Stimulated activated memory B cell treated with anti-CD40 and anti-IgM and Interleukin-4, amounts not matched to agents 10 μg/mL and 1 μg/mL and 100 μg/mL, for 72 hours (primary cell): Measurements from ENCODE around the gene DNAH6.
A peak's percentile ranks its signal among the peaks of the same experiment; 100 is the strongest.
"Not testable (repeated sequence)": the region's sequence is repeated elsewhere in the genome, so short reads cannot be mapped to it uniquely, and the experiment has no call there.

Experiments
- ATAC-seq: fragments of 150-1000 bp; cut with Tn5 transposase; 2 replicates; pipeline ENCODE4 v1.10.0; 2021
- H3K27ac Mint-ChIP-seq: one replicate; pipeline ENCODE4 v1.8.0; 2022; ENCODE audit warnings: mild to moderate bottlenecking, mixed read lengths
- H3K27me3 Mint-ChIP-seq: one replicate; pipeline ENCODE4 v1.8.0; 2022; ENCODE audit warnings: mixed read lengths
- H3K36me3 Mint-ChIP-seq: one replicate; pipeline ENCODE4 v1.8.0; 2022; ENCODE audit warnings: mixed read lengths
- H3K4me1 Mint-ChIP-seq: one replicate; pipeline ENCODE4 v1.8.0; 2022; ENCODE audit warnings: mixed read lengths
- H3K4me3 Mint-ChIP-seq: one replicate; pipeline ENCODE4 v1.8.0; 2022; ENCODE audit warnings: mild to moderate bottlenecking, moderate library complexity, mixed read lengths
- H3K9me3 Mint-ChIP-seq: one replicate; pipeline ENCODE4 v1.8.0; 2022; ENCODE audit warnings: mixed read lengths

The DNAH6 gene

GRCh38 chr2:84516234-84516986, at the start of gene DNAH6:
Gene DNAH6 (plus strand): TSS chr2:84516498. CDS start chr2:84517827, 1,329 bp downstream.
- no peaks in the 10 kb centered on the region for H3K4me1 Mint-ChIP-seq

GRCh38 chr2:84467389-84467788, 48.9 kb upstream of the DNAH6 start:
- ATAC-seq = no peak
- Mint-ChIP-seq H3K27ac (no peak overlapping the region), H3K36me3 (peaks cover 19% of the 10 kb centered on the region), H3K9me3 (peaks cover 4% of the 10 kb centered on the region), H3K4me3 (no peak overlapping the region), H3K27me3 (no peaks in the 10 kb centered on the region), H3K4me1 (no peaks in the 10 kb centered on the region)

More at GRCh38 chr2:84516234-84516986, at the start of gene DNAH6:
- Mint-ChIP-seq H3K36me3 (no peaks in the 10 kb centered on the region), H3K4me3 (peak within 1 kb of the TSS; percentile 81), H3K9me3 (peaks cover 2% of the 10 kb centered on the region), H3K27ac (peak within 1 kb of the TSS; percentile 34), H3K27me3 (peaks cover 46% of the 10 kb centered on the region)
- peak; percentile 96 for ATAC-seq

GRCh38 chr2:84472423-84472822, 43.9 kb upstream of the DNAH6 start:
- H3K27me3 Mint-ChIP-seq = peaks cover 12% of the 10 kb centered on the region
- peaks cover 25% of the 10 kb centered on the region for H3K36me3 Mint-ChIP-seq
- H3K4me3 Mint-ChIP-seq, H3K27ac Mint-ChIP-seq, H3K4me1 Mint-ChIP-seq, ATAC-seq: not testable (repeated sequence)
- H3K9me3 Mint-ChIP-seq = peaks cover 13% of the 10 kb centered on the region

GRCh38 chr2:84472856-84473565, 43.3 kb upstream of the DNAH6 start:
- peaks cover 16% of the 10 kb centered on the region for H3K27me3 Mint-ChIP-seq
- peaks cover 16% of the 10 kb centered on the region for H3K9me3 Mint-ChIP-seq
- no peak for ATAC-seq
- H3K36me3 Mint-ChIP-seq = peaks cover 28% of the 10 kb centered on the region
- H3K4me1 Mint-ChIP-seq = no peaks in the 10 kb centered on the region
- H3K4me3 Mint-ChIP-seq = no peak overlapping the region
- no peak overlapping the region for H3K27ac Mint-ChIP-seq

GRCh38 chr2:84474176-84474575, 42.1 kb upstream of the DNAH6 start:
- Mint-ChIP-seq H3K4me3 (no peak overlapping the region), H3K27ac (no peak overlapping the region), H3K27me3 (peaks cover 16% of the 10 kb centered on the region), H3K4me1 (no peaks in the 10 kb centered on the region), H3K36me3 (peaks cover 30% of the 10 kb centered on the region), H3K9me3 (peaks cover 16% of the 10 kb centered on the region)
- no peak for ATAC-seq

GRCh38 chr2:84477886-84478285, 38.4 kb upstream of the DNAH6 start:
- Mint-ChIP-seq H3K27me3 (peaks cover 16% of the 10 kb centered on the region), H3K4me3 (no peak overlapping the region), H3K4me1 (no peaks in the 10 kb centered on the region), H3K36me3 (peaks cover 23% of the 10 kb centered on the region), H3K9me3 (peaks cover 14% of the 10 kb centered on the region), H3K27ac (no peak overlapping the region)
- ATAC-seq = no peak

GRCh38 chr2:84478867-84479266, 37.4 kb upstream of the DNAH6 start:
- no peak overlapping the region for H3K27ac Mint-ChIP-seq
- H3K27me3 Mint-ChIP-seq = peaks cover 16% of the 10 kb centered on the region
- H3K4me3 Mint-ChIP-seq = no peak overlapping the region
- peaks cover 14% of the 10 kb centered on the region for H3K9me3 Mint-ChIP-seq
- H3K4me1 Mint-ChIP-seq = no peaks in the 10 kb centered on the region
- peaks cover 23% of the 10 kb centered on the region for H3K36me3 Mint-ChIP-seq
- ATAC-seq = no peak

- no peak overlapping the region for H3K4me3 Mint-ChIP-seq
- H3K9me3 Mint-ChIP-seq = peaks cover 10% of the 10 kb centered on the region
- H3K36me3 Mint-ChIP-seq = peaks cover 19% of the 10 kb centered on the region
- H3K4me1 Mint-ChIP-seq = no peaks in the 10 kb centered on the region
- ATAC-seq = no peak
- no peak overlapping the region for H3K27ac Mint-ChIP-seq
- H3K27me3 Mint-ChIP-seq = peaks cover 11% of the 10 kb centered on the region
Measured at GRCh38 chr2:84481702-84482101, 34.6 kb upstream of the DNAH6 start.

GRCh38 chr2:84482603-84483002, 33.7 kb upstream of the DNAH6 start:
- Mint-ChIP-seq H3K27ac (no peak overlapping the region), H3K9me3 (peaks cover under 1% of the 10 kb centered on the region), H3K4me3 (no peak overlapping the region), H3K27me3 (peaks cover 2% of the 10 kb centered on the region), H3K36me3 (peaks cover 10% of the 10 kb centered on the region), H3K4me1 (no peaks in the 10 kb centered on the region)
- ATAC-seq = no peak

- H3K36me3 Mint-ChIP-seq = peaks cover 9% of the 10 kb centered on the region
- H3K9me3 Mint-ChIP-seq = no peaks in the 10 kb centered on the region
- H3K4me3 Mint-ChIP-seq = no peak overlapping the region
- no peaks in the 10 kb centered on the region for H3K27me3 Mint-ChIP-seq
- ATAC-seq = no peak
- H3K4me1 Mint-ChIP-seq = no peaks in the 10 kb centered on the region
- H3K27ac Mint-ChIP-seq = no peak overlapping the region
Measured at GRCh38 chr2:84483320-84483719, 33.0 kb upstream of the DNAH6 start.

- H3K4me1 Mint-ChIP-seq = no peaks in the 10 kb centered on the region
- ATAC-seq = no peak
- H3K27ac Mint-ChIP-seq = no peak overlapping the region
- no peaks in the 10 kb centered on the region for H3K36me3 Mint-ChIP-seq
- no peaks in the 10 kb centered on the region for H3K9me3 Mint-ChIP-seq
- no peaks in the 10 kb centered on the region for H3K27me3 Mint-ChIP-seq
- no peak overlapping the region for H3K4me3 Mint-ChIP-seq
Measured at GRCh38 chr2:84486441-84487115, 29.7 kb upstream of the DNAH6 start.

GRCh38 chr2:84487298-84487996, 28.9 kb upstream of the DNAH6 start:
- no peaks in the 10 kb centered on the region for H3K36me3 Mint-ChIP-seq
- H3K27me3 Mint-ChIP-seq = no peaks in the 10 kb centered on the region
- no peak overlapping the region for H3K4me3 Mint-ChIP-seq
- H3K27ac Mint-ChIP-seq = no peak overlapping the region
- no peak for ATAC-seq
- H3K9me3 Mint-ChIP-seq = no peaks in the 10 kb centered on the region
- H3K4me1 Mint-ChIP-seq = no peaks in the 10 kb centered on the region

- no peaks in the 10 kb centered on the region for H3K9me3 Mint-ChIP-seq
- H3K36me3 Mint-ChIP-seq = no peaks in the 10 kb centered on the region
- no peak overlapping the region for H3K4me3 Mint-ChIP-seq
- H3K27me3 Mint-ChIP-seq = no peaks in the 10 kb centered on the region
- no peaks in the 10 kb centered on the region for H3K4me1 Mint-ChIP-seq
- ATAC-seq = no peak
- H3K27ac Mint-ChIP-seq = no peak overlapping the region
Measured at GRCh38 chr2:84491256-84491655, 25.0 kb upstream of the DNAH6 start.

- H3K36me3 Mint-ChIP-seq = no peaks in the 10 kb centered on the region
- no peak overlapping the region for H3K27ac Mint-ChIP-seq
- no peaks in the 10 kb centered on the region for H3K27me3 Mint-ChIP-seq
- H3K4me3 Mint-ChIP-seq = no peak overlapping the region
- no peaks in the 10 kb centered on the region for H3K9me3 Mint-ChIP-seq
- no peak for ATAC-seq
- no peaks in the 10 kb centered on the region for H3K4me1 Mint-ChIP-seq
Measured at GRCh38 chr2:84491741-84492140, 24.6 kb upstream of the DNAH6 start.

GRCh38 chr2:84492571-84492970, 23.7 kb upstream of the DNAH6 start:
- H3K9me3 Mint-ChIP-seq = no peaks in the 10 kb centered on the region

More at GRCh38 chr2:84492571-84492970, 23.7 kb upstream of the DNAH6 start:
- Mint-ChIP-seq H3K36me3 (no peaks in the 10 kb centered on the region), H3K4me3 (no peak overlapping the region), H3K27ac (no peak overlapping the region), H3K4me1 (no peaks in the 10 kb centered on the region), H3K27me3 (no peaks in the 10 kb centered on the region)
- no peak for ATAC-seq
